Kidney glomerular epithelial cell (primary cell): ENCODE data around the gene PPP1R1A.

Experiments used
- DNase-seq: peaks from one replicate; lab custom pipeline; 2025; lab: John Stamatoyannopoulos, UW

The PPP1R1A gene

GRCh38 chr12:54571193-54572188 is 17.0 kb downstream of the PPP1R1A start:
- DNase-seq: no peak

GRCh38 chr12:54569995-54570528 is 18.4 kb downstream of the PPP1R1A start:
- no peak for DNase-seq

- DNase-seq: no peak
These were observed 19.4 kb downstream of the PPP1R1A start for GRCh38 chr12:54569072-54569471.

- no peak for DNase-seq
These were observed 21.7 kb downstream of the PPP1R1A start for GRCh38 chr12:54566792-54567191.

GRCh38 chr12:54565986-54566544 is 22.4 kb downstream of the PPP1R1A start:
- DNase-seq: no peak

GRCh38 chr12:54565310-54565985 is 23.0 kb downstream of the PPP1R1A start:
- peak; percentile 6 for DNase-seq

DNA sequence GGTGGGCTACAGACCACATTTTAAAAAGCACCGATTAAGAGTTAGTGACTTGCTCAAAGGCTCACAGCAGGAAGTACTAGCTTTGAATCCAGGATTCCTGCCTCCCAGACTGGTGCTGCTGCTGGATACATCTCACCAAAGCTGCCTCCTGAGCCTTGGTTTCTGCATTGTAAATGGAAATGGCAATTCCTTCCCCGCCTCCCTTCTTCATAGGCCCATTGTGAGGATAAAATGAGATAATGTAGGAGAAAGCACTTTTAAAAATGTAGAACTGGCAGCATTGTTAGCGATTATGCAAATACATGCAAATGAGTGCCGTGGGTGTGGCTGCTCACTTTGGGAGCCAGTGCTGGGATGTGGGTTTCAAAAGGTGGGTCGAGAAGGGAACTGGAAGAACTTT is 23.7 kb downstream of the PPP1R1A start:
- no peak for DNase-seq

DNA sequence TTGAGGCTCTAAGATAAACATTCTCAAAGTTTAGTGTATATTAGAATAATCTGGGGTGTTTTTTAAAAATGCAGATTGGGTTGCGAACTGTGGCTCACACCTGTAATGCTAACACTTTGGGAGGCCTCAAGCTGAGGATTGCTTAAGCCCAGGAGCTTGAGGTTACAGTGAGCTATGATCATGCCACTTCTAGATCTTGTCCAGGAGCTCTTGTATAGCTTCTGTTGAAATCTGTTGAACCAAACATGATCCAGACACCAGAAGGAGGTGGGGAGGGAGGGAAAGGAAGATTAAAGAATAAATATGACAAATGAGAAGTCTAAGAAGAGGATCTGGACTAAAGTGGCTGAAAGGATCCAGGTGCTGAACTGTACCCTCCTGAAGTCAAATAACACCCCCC is 24.7 kb downstream of the PPP1R1A start:
- DNase-seq: no peak

- peak; percentile 13 for DNase-seq
These were observed 25.6 kb downstream of the PPP1R1A start for GRCh38 chr12:54562750-54563356.

DNA sequence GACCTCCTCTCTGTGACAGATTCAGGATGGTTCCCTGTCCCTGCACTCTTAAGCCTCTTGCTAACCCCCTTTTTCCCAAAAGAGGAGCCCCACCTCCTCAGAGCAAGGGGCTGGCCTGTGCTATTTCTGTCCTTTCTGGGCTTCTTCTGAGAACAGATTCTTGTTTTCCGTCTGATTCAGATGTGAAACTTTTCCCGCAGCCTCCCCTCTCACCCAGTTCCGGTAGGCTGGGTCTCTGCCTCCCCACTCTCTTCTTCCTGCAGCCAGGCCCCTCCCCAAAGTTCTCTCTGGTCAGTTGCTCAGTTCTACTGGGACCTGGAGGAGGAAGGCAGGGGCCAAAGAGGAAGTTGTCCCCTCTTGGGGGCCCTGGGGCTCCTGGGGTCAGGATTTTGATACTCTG is 27.3 kb downstream of the PPP1R1A start:
- DNase-seq: no peak

DNA sequence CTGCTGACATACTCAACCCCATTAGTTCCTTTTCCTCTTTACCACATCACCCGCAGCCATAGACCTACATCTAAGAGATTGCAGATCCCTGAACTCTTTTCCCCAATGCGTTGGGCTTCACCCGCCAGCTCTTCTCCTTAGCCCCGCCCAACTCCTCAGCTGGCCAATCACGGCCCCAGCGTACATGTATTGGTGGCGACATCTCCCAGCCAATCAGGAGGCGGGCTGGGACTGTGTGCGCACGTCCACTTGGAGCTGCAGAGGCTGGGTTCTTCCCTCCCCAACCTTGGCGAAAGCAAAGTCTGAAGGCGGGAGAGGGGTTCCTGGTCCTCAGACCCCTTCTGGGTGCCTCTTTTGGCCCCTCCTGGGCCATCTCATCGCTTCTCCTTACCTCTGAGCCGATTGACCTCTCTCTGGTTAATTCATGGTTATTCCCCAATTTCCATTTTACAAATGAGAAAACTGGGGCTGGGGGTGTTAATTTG is 28.0 kb downstream of the PPP1R1A start:
- DNase-seq: peak; percentile 42

GRCh38 chr12:54558759-54559158 is 29.7 kb downstream of the PPP1R1A start:
- DNase-seq: no peak

DNA sequence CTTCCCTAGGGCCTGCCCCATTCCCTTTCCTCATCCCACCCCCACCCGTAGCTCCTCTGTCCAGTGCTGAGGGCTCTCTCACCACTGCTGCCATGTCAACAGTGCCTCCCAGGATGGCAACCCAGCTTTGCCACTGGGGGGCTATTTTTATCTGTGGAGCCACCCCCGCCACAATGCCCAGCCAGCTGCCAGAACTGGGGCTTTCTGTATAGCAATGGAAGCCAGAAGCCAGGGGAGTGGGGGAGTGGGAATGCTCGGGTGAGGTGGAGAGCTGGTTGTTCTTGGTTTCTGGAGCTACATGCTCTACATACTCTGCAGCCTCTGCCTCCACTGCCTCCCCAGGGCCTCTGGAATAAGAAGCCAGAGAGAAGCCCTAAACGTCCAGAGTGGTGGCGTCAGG is 30.1 kb downstream of the PPP1R1A start:
- no peak for DNase-seq

DNA sequence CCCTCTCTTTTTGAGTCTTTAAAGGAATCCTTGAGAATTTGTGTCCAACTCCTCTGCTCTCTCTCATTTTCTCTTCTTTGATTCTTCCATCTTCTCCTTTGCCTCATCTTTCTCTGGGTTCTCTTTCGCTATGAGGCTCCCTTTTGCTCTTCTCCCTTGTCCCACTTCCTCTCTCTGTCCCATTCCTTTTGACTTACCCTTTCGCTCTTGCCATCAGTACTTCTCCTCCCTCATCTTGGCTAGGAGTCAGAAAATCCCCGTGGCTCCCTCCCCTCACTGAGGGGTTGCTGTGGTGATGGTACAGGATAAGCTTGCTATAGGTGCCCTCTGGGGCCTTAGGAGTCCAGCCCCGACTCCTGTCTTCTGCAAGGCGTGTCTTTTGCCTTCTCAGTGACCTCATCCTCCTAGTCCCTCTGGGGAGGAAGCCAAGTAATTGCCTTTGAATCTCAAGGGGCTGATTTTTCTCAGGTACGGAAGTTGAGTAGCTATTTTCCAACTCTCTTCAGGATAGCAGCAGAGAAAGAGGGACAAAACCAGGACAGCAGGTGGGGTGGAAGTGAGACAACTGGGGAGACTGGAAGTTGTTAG is 32.7 kb downstream of the PPP1R1A start:
- DNase-seq: no peak

GRCh38 chr12:54549774-54550451 is 38.5 kb downstream of the PPP1R1A start:
- no peak for DNase-seq

DNA sequence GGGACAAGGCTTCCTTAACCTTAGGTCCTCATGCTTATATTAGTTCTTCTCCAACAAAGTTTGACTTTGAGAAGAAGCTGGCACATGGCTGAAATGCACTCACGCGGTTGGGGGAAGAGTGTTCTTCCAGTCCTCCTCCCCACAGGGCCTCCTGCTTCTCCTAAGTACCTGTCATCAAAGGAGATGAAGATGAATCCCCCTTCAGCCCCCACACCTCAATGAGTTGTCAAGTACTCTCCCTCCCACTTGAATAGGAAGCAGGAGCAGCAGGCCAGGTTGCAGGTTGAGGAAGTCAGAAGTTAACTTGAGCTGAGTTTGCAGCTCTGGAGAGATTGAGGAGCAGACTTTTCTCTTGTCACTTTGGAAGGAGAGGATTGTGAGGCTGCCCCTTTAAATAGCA is 41.9 kb downstream of the PPP1R1A start:
- DNase-seq: no peak

DNA sequence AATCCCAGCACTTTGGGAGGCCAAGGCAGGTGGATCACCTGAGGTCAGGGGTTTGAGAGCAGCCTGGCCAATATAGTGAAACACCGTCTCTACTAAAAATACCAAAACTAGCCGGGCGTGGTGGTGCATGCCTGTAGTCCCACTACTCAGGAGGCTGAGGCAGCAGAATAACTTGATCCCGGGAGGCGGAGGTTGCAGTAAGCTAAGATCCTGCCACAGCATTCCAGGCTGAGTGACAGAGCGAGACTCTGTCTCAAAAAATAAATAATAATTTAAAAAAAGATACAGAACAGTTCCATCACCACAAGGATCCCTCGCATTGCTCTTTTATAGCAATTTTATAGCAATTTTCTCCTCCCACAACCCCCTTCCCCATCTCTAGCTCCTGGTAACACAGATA is 43.7 kb downstream of the PPP1R1A start:
- no peak for DNase-seq

- no peak for DNase-seq
These were observed 44.9 kb downstream of the PPP1R1A start for GRCh38 chr12:54543526-54543925.

- DNase-seq: no peak
These were observed 46.6 kb downstream of the PPP1R1A start for GRCh38 chr12:54541751-54542290.

GRCh38 chr12:54538136-54538700 is 50.2 kb downstream of the PPP1R1A start:
- no peak for DNase-seq
